Heart left ventricle (tissue), 16 donors: ENCODE data around the gene DYSF. TPM values are rescaled to one million over a fixed set of nuclear protein-coding genes. Genes with fewer than 3 reads are reported as not detected.

Source experiments
- ATAC-seq, 4 donors: fragments of 200-7000 bp; cut with Tn5 transposase; one replicate each; pipeline ENCODE4 v1.9.1; 2020 to 2022; ENCODE audit warnings: moderate library complexity in 4 of 4, mild to moderate bottlenecking in 3 of 4, moderate number of reproducible peaks in 1 of 4
- DNase-seq, 5 donors: peaks; one replicate each; pipeline ENCODE4 v3.0.0-alpha.2; 2020
- H3K27ac ChIP-seq, 12 donors: fragments of 200-600 bp; sonication (generic) in 4 of 12; one replicate each; pipeline versions ENCODE4 v1.5.0 to v1.8.0; 2016 to 2022; ENCODE audit warnings: mild to moderate bottlenecking in 2 of 12
- H3K27me3 ChIP-seq, 9 donors: fragments of 200-600 bp; sonication (generic) in 2 of 9; one replicate each; pipeline versions ENCODE4 v1.5.1 to v1.8.0; 2016 to 2022; ENCODE audit warnings: mild to moderate bottlenecking in 3 of 9
- H3K36me3 ChIP-seq, 9 donors: fragments of 200-600 bp; sonication (generic) in 2 of 9; one replicate each; pipeline versions ENCODE4 v1.5.0 to v1.8.0; 2018 to 2022; ENCODE audit warnings: mild to moderate bottlenecking in 2 of 9
- H3K4me1 ChIP-seq, 12 donors: fragments of 200-600 bp; sonication (generic) in 4 of 12; one replicate each; pipeline versions ENCODE4 v1.5.0 to v1.8.0; 2016 to 2022; ENCODE audit warnings: mild to moderate bottlenecking in 3 of 12
- H3K4me3 ChIP-seq, 12 donors: fragments of 200-600 bp; sonication (generic) in 4 of 12; one replicate each; pipeline versions ENCODE4 v1.5.0 to v1.8.0; 2017 to 2022; ENCODE audit warnings: mild to moderate bottlenecking in 9 of 12, moderate library complexity in 4 of 12
- H3K9me3 ChIP-seq, 12 donors: fragments of 200-600 bp; sonication (generic) in 4 of 12; one replicate each; pipeline versions ENCODE4 v1.5.0 to v1.8.0; 2016 to 2022; ENCODE audit warnings: mild to moderate bottlenecking in 1 of 12
- CTCF ChIP-seq, 12 donors: fragments of 200-600 bp; sonication (generic) in 4 of 12; IDR thresholded peaks; one replicate each; pipeline versions ENCODE4 v1.5.0 to v1.8.0; 2018 to 2022; ENCODE audit warnings: antibody characterized with exemption in 12 of 12, mild to moderate bottlenecking in 5 of 12
- POLR2A ChIP-seq, 2 donors: fragments of 450-650 bp; IDR thresholded peaks; one replicate each; pipeline ENCODE4 v1.6.1; 2017; ENCODE audit warnings: antibody characterized with exemption in 2 of 2, mild to moderate bottlenecking in 2 of 2, moderate library complexity in 2 of 2
- WGBS, 4 donors: extraction: QIAGEN DNeasy Blood & Tissue Kit in 2 of 4; methylation state at CpG; one replicate each; pipeline versions ENCODE4 v1.1.5 to v1.1.7; 2013 to 2018; 5-methylcytosine and 5-hydroxymethylcytosine counted together
- intact Hi-C, 10 donors: fragments of 100-400 bp; cut with DNase I; formaldehyde crosslinking; loops; one replicate each; pipeline versions ENCODE4 v1.11.1 to v1.14.2; 2022
- polyA plus RNA-seq, 2 donors: library from polyadenylated mRNA; stranded (reverse); fragments of 200-250 nt; gene quantifications; one replicate each; pipeline ENCODE4 v1.2.3, GENCODE V29; 2013
- total RNA-seq, 9 donors: library from RNA; depleted of rRNA in 2 of 9; stranded (reverse); fragments of >200 nt in 2 of 9; fragmentation: NEBNext Ultra II Directional in 3 of 9; extraction: Animal tissue kit (Norgen Biotek cat#: 25700) in 3 of 9; gene quantifications; one replicate each; pipeline versions ENCODE4 v1.1.0 to v1.2.4, GENCODE V29; 2016 to 2023
- donor health status: ischemic (EF 13 %, LVEDD 7.1; RV severe dilation, severe dysfunction).
- donor health status: healthy with polysubstance abuse.
- donor health status: DM: no; HTN: yes; CAD: no.
- donor health status: DM: no; HTN: no; CAD: no.
- donor health status: ischemic (EF 25% LVEDD 6.9; RV normal size, moderate dysfunction).
- donor health status: ischemic (EF 25% LVEDD 5.7; RV mildly dilated, moderate dysfunction).
- donor health status: healthy.
- donor health status: DM: yes; HTN: yes; CAD: no.
- donor health status: ischemic (EF 35%, LVEDD 5.7; RV mildly dilated, moderate dysfunction).
- donor health status: nonischemic (EF 11% LVEDD 7.7; RV severe dilation, severe dysfunction).
- donor health status: DM: yes; HTN: yes; CAD: no.
- donor health status: PGD.
- donor health status: ischemic (EF 29% LVEDD 5.4; RV normal size, mild dysfunction).
- donor health status: nonischemic (EF 23%, LVEDD 6.1; RV moderate dilation, normal function).

The DYSF gene
- total and polyA plus RNA-seq, 11 donors: 25.5 to 99.9 (median 78.6) TPM

- Histone ChIP-seq H3K27me3 (no peaks in the 10 kb centered on the region), H3K36me3 (peaks cover 0 to 56% (median 40%) of the 10 kb centered on the region in 9 donors), H3K27ac (no peak overlapping the region), H3K4me3 (no peak overlapping the region), H3K9me3 (no peaks in the 10 kb centered on the region), H3K4me1 (no peaks in the 10 kb centered on the region)
- no peak for TF ChIP-seq POLR2A (IDR thresholded peaks at IDR 0.05)
- no peak for TF ChIP-seq CTCF (IDR thresholded peaks at IDR 0.05)
- DNase-seq (peak in 1 of 5 donors; percentile 10), ATAC-seq (no peak)
- WGBS, 4 donors: 93 to 95% (median 93%) methylated on average over 15 of the region's 15 CpGs
- intact Hi-C loops: loop anchor here in 2 of 10 donors (10.0 kb wide), 1 partner anchor 242 kb away; no protein-coding TSS in a partner anchor
These were observed 99.5 kb downstream of the DYSF start for GRCh38 chr2:71552861-71553301.

- ATAC-seq (no peak), DNase-seq (peak in 2 of 5 donors; percentile 11 to 31)
- H3K4me1 ChIP-seq: peaks cover 0 to 5% (median 0%) of the 10 kb centered on the region in 12 donors
- H3K27me3 ChIP-seq: no peaks in the 10 kb centered on the region
- TF ChIP-seq CTCF (IDR thresholded peaks at IDR 0.05) (no peak), POLR2A (IDR thresholded peaks at IDR 0.05) (no peak)
- 91 to 98% (median 94%) methylated on average over 9 of the region's 9 CpGs for WGBS, 4 donors
- no peaks in the 10 kb centered on the region for H3K9me3 ChIP-seq
- no peak overlapping the region for H3K27ac ChIP-seq
- intact Hi-C loops: loop anchor here in 2 of 10 donors (10.0 kb wide), 1 partner anchor 241 kb away; no protein-coding TSS in a partner anchor
- peaks cover 0 to 62% (median 41%) of the 10 kb centered on the region in 9 donors for H3K36me3 ChIP-seq
- no peak overlapping the region for H3K4me3 ChIP-seq
These were observed 100.8 kb downstream of the DYSF start for GRCh38 chr2:71554028-71554705.

GRCh38 chr2:71554706-71555056 lies 101.3 kb downstream of the DYSF start:
- no peaks in the 10 kb centered on the region for H3K27me3 ChIP-seq
- 92 to 98% (median 97%) methylated on average over 2 of the region's 2 CpGs for WGBS, 4 donors
- H3K4me1 ChIP-seq: peaks cover 0 to 5% (median 0%) of the 10 kb centered on the region in 12 donors
- peak in 1 of 5 donors; percentile 20 for DNase-seq
- TF ChIP-seq CTCF (IDR thresholded peaks at IDR 0.05): no peak
- TF ChIP-seq POLR2A (IDR thresholded peaks at IDR 0.05): no peak
- intact Hi-C loops: loop anchor here in 2 of 10 donors (10.0 kb wide), 1 partner anchor 240 kb away; no protein-coding TSS in a partner anchor
- H3K27ac ChIP-seq: no peak overlapping the region
- H3K9me3 ChIP-seq: no peaks in the 10 kb centered on the region
- no peak for ATAC-seq
- H3K36me3 ChIP-seq: peaks cover 0 to 66% (median 42%) of the 10 kb centered on the region in 9 donors
- H3K4me3 ChIP-seq: no peak overlapping the region

GRCh38 chr2:71555798-71556454 lies 102.6 kb downstream of the DYSF start:
- no peak for ATAC-seq
- Histone ChIP-seq H3K4me1 (peaks cover 0 to 5% (median 0%) of the 10 kb centered on the region in 12 donors), H3K27ac (no peak overlapping the region), H3K9me3 (no peaks in the 10 kb centered on the region), H3K4me3 (no peak overlapping the region), H3K36me3 (peaks cover 0 to 72% (median 43%) of the 10 kb centered on the region in 9 donors), H3K27me3 (no peaks in the 10 kb centered on the region)
- peak in 2 of 5 donors; percentile 20 to 42 for DNase-seq
- WGBS, 4 donors: 91 to 96% (median 93%) methylated on average over 16 to 21 of the region's 21 CpGs
- TF ChIP-seq POLR2A (IDR thresholded peaks at IDR 0.05): no peak
- TF ChIP-seq CTCF (IDR thresholded peaks at IDR 0.05): no peak
- intact Hi-C loops: loop anchor here in 2 of 10 donors (10.0 kb wide), 1 partner anchor 239 kb away; no protein-coding TSS in a partner anchor
